ENCODE data around the gene CLDN3. TPM values are rescaled to one million over a fixed set of nuclear protein-coding genes. Genes with fewer than 3 reads are reported as not detected.

CLDN3 gene
- total RNA-seq, 1 experiment from 2014 or later = 16.5 TPM

DNA sequence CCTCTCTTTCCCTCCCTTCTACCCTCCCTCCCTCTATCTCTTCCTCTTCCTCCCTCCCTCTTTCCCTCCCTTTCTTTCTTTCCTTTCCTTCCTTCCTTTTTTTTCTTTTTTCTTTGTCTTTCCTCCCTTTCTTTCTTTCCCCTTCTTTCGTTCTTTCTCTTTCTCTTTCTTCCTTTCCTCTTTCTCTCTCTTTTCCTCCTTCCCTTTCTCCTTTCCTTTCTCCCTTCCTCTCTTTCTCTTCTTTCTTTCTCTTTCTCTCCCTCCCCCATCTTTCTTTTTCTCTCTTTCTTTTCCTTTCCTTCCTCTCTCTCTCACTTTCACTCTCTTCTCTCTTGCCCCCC is 7.4 kb downstream of the CLDN3 start:
- Histone ChIP-seq H2AFZ (ENCODE audit: low read length) (no peak overlapping the region), H3K27ac (ENCODE audit: insufficient read length, low read depth, low read length) (no peak overlapping the region), H3K18ac (ENCODE audit: insufficient read length, low read depth, low read length) (no peak overlapping the region), H3K9me3 (ENCODE audit: control insufficient read depth, low read depth, low read length) (no peaks in the 10 kb centered on the region), H3K4ac (ENCODE audit: low read depth, low read length) (no peak overlapping the region), H2BK5ac (ENCODE audit: insufficient read length, low read length) (no peak overlapping the region), H3K79me2 (ENCODE audit: insufficient read depth, low read length) (no peaks in the 10 kb centered on the region), H3K23ac (ENCODE audit: insufficient read length, low read depth, low read length) (no peak overlapping the region), H3K79me1 (ENCODE audit: insufficient read depth, low read depth, low read length, poor library complexity, severe bottlenecking) (no peaks in the 10 kb centered on the region), H4K91ac (ENCODE audit: insufficient read length, low read depth, low read length) (no peak overlapping the region), H2AK5ac (ENCODE audit: insufficient read length, low read length) (no peak overlapping the region), H3K27me3 (ENCODE audit: insufficient read depth, low read length) (no peaks in the 10 kb centered on the region), H2BK15ac (ENCODE audit: low read depth, low read length) (no peak overlapping the region), H3K23me2 (ENCODE audit: insufficient read length, low read depth, low read length, poor library complexity, severe bottlenecking) (no peaks in the 10 kb centered on the region), H4K5ac (ENCODE audit: insufficient read length, low read depth, low read length) (no peak overlapping the region), H3T11ph (ENCODE audit: low read length) (no peak overlapping the region), H2BK120ac (ENCODE audit: low read depth, low read length, poor library complexity, severe bottlenecking) (no peak overlapping the region), H4K20me1 (ENCODE audit: control insufficient read depth, insufficient read depth, insufficient read length) (no peaks in the 10 kb centered on the region), H3K9ac (ENCODE audit: extremely low read depth, insufficient read length, low read length) (no peak overlapping the region), H3K4me2 (ENCODE audit: insufficient read depth, insufficient read length, low read length) (no peak overlapping the region), H4K8ac (replicated peaks; ENCODE audit: insufficient read length, low read depth, low read length) (no peak overlapping the region), H2BK12ac (ENCODE audit: insufficient read length, low read depth, low read length) (no peak overlapping the region), H3K4me1 (ENCODE audit: insufficient read depth, low read length) (peaks cover 4% of the 10 kb centered on the region; the same call in 1 of the 2 replicates), H2BK20ac (ENCODE audit: low read depth, low read length, poor library complexity, severe bottlenecking) (no peak overlapping the region), H3K56ac (ENCODE audit: insufficient read length, low read depth, low read length) (no peak overlapping the region), H3K14ac (ENCODE audit: insufficient read depth, low read length) (no peak overlapping the region)
- WGBS (ENCODE audit: extremely low coverage, insufficient read length, low lambda C conversion rate) = no CpG with 5 or more reads among the region's 1 CpG
- Mint-ChIP-seq H3K36me3 (ENCODE audit: insufficient read depth in 1 of 3, low read depth in 3 of 3) (peaks cover 0 to 3% (median under 1%) of the 10 kb centered on the region in 3 experiments; a peak in 2 of 7 replicates), H3K27me3 (ENCODE audit: low read depth) (peaks cover 6% of the 10 kb centered on the region), H3K4me3 (peak overlapping the region in 1 of 2 experiments; percentile 23; a peak in 1 of 5 replicates), H3K9me3 (no peaks in the 10 kb centered on the region), H3K4me1 (peaks cover 12 to 25% of the 10 kb centered on the region in 2 experiments), H3K27ac (peak overlapping the region in 1 of 3 experiments; percentile 34; a peak in 1 of 7 replicates)
- TF ChIP-seq, protein P1, sequence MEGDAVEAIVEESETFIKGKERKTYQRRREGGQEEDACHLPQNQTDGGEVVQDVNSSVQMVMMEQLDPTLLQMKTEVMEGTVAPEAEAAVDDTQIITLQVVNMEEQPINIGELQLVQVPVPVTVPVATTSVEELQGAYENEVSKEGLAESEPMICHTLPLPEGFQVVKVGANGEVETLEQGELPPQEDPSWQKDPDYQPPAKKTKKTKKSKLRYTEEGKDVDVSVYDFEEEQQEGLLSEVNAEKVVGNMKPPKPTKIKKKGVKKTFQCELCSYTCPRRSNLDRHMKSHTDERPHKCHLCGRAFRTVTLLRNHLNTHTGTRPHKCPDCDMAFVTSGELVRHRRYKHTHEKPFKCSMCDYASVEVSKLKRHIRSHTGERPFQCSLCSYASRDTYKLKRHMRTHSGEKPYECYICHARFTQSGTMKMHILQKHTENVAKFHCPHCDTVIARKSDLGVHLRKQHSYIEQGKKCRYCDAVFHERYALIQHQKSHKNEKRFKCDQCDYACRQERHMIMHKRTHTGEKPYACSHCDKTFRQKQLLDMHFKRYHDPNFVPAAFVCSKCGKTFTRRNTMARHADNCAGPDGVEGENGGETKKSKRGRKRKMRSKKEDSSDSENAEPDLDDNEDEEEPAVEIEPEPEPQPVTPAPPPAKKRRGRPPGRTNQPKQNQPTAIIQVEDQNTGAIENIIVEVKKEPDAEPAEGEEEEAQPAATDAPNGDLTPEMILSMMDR (conservative IDR thresholded peaks at IDR 0.05) = no peak
- DNase-seq = no peak
